GM12878 (cell line): ENCODE measurements around the gene GRIK3. TPM values are rescaled to one million over a fixed set of nuclear protein-coding genes. Genes with fewer than 3 reads are reported as not detected.

Experiments
- BCL11A ChIP-seq: IDR thresholded peaks from 2 replicates; pipeline ENCODE4 v1.6.1; 2011; ENCODE audit warnings: low read depth, low read length
- CREB1 ChIP-seq: IDR thresholded peaks from 2 replicates; pipeline ENCODE4 v1.6.1; 2012; ENCODE audit warnings: low read depth, mild to moderate bottlenecking, inconsistent platforms
- CUX1 ChIP-seq: IDR thresholded peaks from 2 replicates; pipeline ENCODE4 v1.6.1; 2012; ENCODE audit warnings: improper control_type of control experiment, low read depth, low read length; ENCODE audit not compliant: insufficient replicate concordance
- E4F1 ChIP-seq: fragments of 450-650 bp; IDR thresholded peaks from 2 replicates; pipeline ENCODE4 v1.6.1; 2018; ENCODE audit warnings: borderline replicate concordance, mild to moderate bottlenecking; ENCODE audit not compliant: partially characterized antibody
- EZH2 ChIP-seq: IDR thresholded peaks from 2 replicates; pipeline ENCODE4 v1.6.1; 2012; ENCODE audit warnings: low read depth, mild to moderate bottlenecking, control low read depth, inconsistent platforms, low read length, borderline replicate concordance; ENCODE audit not compliant: control insufficient read depth
- KAT2A ChIP-seq: conservative IDR thresholded peaks from 2 replicates; pipeline ENCODE4 v1.6.1; 2011; ENCODE audit warnings: low read depth, low read length; ENCODE audit not compliant: control insufficient read depth
- MEF2A ChIP-seq: IDR thresholded peaks from 2 replicates; pipeline ENCODE4 v1.6.1; 2011; ENCODE audit warnings: low read depth, mild to moderate bottlenecking, low read length, moderate library complexity; ENCODE audit not compliant: insufficient read depth
- SREBF1 ChIP-seq: IDR thresholded peaks from 2 replicates; pipeline ENCODE4 v1.6.1; 2012; ENCODE audit warnings: mild to moderate bottlenecking, low read length
- TARDBP ChIP-seq: IDR thresholded peaks from 2 replicates; pipeline ENCODE4 v1.6.1; 2016; ENCODE audit warnings: borderline replicate concordance
- USF1 ChIP-seq: IDR thresholded peaks from 2 replicates; pipeline ENCODE4 v1.6.1; 2011; ENCODE audit warnings: borderline replicate concordance, low read depth, mild to moderate bottlenecking, moderate library complexity, mixed read lengths, low read length; ENCODE audit not compliant: insufficient read depth; ENCODE audit errors: extremely low read length
- WRNIP1 ChIP-seq: IDR thresholded peaks from 2 replicates; pipeline ENCODE4 v1.6.1; 2011; ENCODE audit warnings: low read depth, low read length, improper control_type of control experiment, borderline replicate concordance
- polyA plus RNA-seq, 11 experiments: library from polyadenylated mRNA; depleted of rRNA in 4 of 11; unstranded in 6 of 11; stranded (reverse) in 5 of 11; fragments of >200 nt; fragmentation: Nextera tagmentation in 4 of 11; fragmentation: Illumina TruSeq in 1 of 11; extraction: Ambion mirVana in 4 of 11; extraction: Trizol in 1 of 11; gene quantifications; 1 replicate in 1 of 11; 2 replicates in 10 of 11; pipeline versions ENCODE4 v1.2.1 to v1.2.3, GENCODE V29; 2011 to 2016; ENCODE audit warnings: inconsistent platforms in 2 of 11, missing spikeins in 2 of 11, low read depth in 1 of 11
- total RNA-seq, 4 experiments: library from RNA; depleted of rRNA in 3 of 4; stranded (reverse); fragments of >200 nt in 3 of 4; fragmentation: Illumina TruSeq in 1 of 4; extraction: Trizol in 1 of 4; gene quantifications; 2 replicates each; pipeline versions ENCODE4 v1.2.1 to v1.2.3, GENCODE V29; 2013 to 2021

GRIK3 gene
- total and polyA plus RNA-seq, 10 of the 15 experiments (the other 5 are each of a cell fraction or from before 2014, with no cell fraction given): not detected

- no peak for TF ChIP-seq E4F1
- no peak for TF ChIP-seq SREBF1
- no peak for TF ChIP-seq CUX1
- TF ChIP-seq USF1: no peak
- TF ChIP-seq BCL11A: no peak
- TF ChIP-seq WRNIP1: no peak
- no peak for TF ChIP-seq TARDBP
- TF ChIP-seq KAT2A: no peak
- TF ChIP-seq MEF2A: no peak
- TF ChIP-seq CREB1: no peak
- no peak for TF ChIP-seq EZH2
- TF ChIP-seq, all 136 proteins: peak for 0
These were observed 164.5 kb downstream of the GRIK3 start (continued) for GRCh38 chr1:36869826-36870225.
